Mucosa of rectum (tissue), 2 donors: ENCODE results near the gene EPS8.

Experiments
- H3K27ac ChIP-seq, 2 donors: one replicate each; pipeline ENCODE4 v1.7.0; 2013; ENCODE audit warnings: inconsistent platforms in 2 of 2, low read depth in 2 of 2, low read length in 2 of 2
- H3K27me3 ChIP-seq, 2 donors: one replicate each; pipeline ENCODE4 v1.7.0; 2013; ENCODE audit warnings: low read length in 2 of 2; ENCODE audit not compliant: control insufficient read depth in 2 of 2, insufficient read depth in 2 of 2
- H3K36me3 ChIP-seq, 2 donors: one replicate each; pipeline ENCODE4 v1.7.0; 2013; ENCODE audit warnings: low read length in 2 of 2; ENCODE audit not compliant: control insufficient read depth in 2 of 2, insufficient read depth in 2 of 2
- H3K4me1 ChIP-seq, 2 donors: one replicate each; pipeline ENCODE4 v1.7.0; 2013; ENCODE audit warnings: low read length in 2 of 2, mild to moderate bottlenecking in 1 of 2; ENCODE audit not compliant: control insufficient read depth in 2 of 2, insufficient read depth in 2 of 2
- H3K4me3 ChIP-seq, 2 donors: one replicate each; pipeline ENCODE4 v1.7.0; 2013; ENCODE audit warnings: low read length in 2 of 2
- H3K9ac ChIP-seq, 2 donors: one replicate each; pipeline ENCODE4 v1.7.0; 2013; ENCODE audit warnings: low read length in 2 of 2, low read depth in 1 of 2, mild to moderate bottlenecking in 1 of 2
- H3K9me3 ChIP-seq, 2 donors: one replicate each; pipeline ENCODE4 v1.7.0; 2013; ENCODE audit warnings: low read length in 2 of 2; ENCODE audit not compliant: control insufficient read depth in 2 of 2
- donor health status: healthy.
- donor health status: Normal muscosa, but diverticular disease.

Gene EPS8

DNA sequence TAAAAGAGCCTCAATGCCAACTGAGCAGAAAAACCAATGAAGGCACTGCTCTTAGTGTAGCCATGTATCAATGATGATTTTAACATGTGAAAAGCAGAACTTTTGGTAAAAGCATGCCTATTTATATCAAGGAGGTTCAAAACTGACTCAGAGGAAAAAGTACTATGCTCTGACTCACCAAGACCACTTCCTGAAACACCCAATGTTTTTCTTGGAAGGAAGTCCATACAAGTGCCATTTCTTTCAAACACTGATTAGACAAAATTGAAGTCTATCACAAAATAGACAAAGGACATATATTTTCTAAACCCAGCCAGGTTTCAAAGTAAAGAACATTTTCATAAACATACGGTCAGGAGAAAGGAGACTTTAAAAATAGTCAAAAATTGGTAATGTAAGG lies 88.6 kb downstream of the EPS8 start:
- H3K36me3 ChIP-seq, result no peaks in the 10 kb centered on the region
- H3K4me1 ChIP-seq, result peaks cover 7 to 29% of the 10 kb centered on the region in 2 donors
- H3K4me3 ChIP-seq, result no peak overlapping the region
- H3K9ac ChIP-seq, result no peak overlapping the region
- peak overlapping the region; percentile 7 to 40 for H3K27ac ChIP-seq
- no peaks in the 10 kb centered on the region for H3K27me3 ChIP-seq
- H3K9me3 ChIP-seq, result no peaks in the 10 kb centered on the region

DNA sequence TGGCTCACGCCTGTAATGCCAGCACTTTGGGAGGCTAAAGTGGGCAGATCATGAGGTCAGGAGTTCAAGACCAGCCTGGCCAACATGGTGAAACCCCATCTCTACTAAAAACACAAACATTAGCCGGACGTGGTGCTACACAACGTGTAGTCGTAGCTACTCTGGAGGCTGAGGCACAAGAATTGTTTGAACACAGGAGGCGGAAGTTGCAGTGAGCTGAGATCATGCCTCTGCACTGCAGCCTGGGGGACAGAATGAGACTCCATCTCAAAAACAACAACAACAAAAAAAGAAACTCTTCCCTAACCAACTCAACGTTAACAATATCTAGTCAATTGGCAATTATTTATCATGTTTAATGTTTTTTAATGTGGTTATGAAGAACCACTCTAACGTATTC lies 89.3 kb downstream of the EPS8 start:
- H3K4me1 ChIP-seq, result peaks cover 7 to 27% of the 10 kb centered on the region in 2 donors
- no peaks in the 10 kb centered on the region for H3K36me3 ChIP-seq
- H3K4me3 ChIP-seq, result no peak overlapping the region
- no peaks in the 10 kb centered on the region for H3K9me3 ChIP-seq
- H3K9ac ChIP-seq, result no peak overlapping the region
- peak overlapping the region; percentile 0 to 59 for H3K27ac ChIP-seq
- H3K27me3 ChIP-seq, result no peaks in the 10 kb centered on the region

DNA sequence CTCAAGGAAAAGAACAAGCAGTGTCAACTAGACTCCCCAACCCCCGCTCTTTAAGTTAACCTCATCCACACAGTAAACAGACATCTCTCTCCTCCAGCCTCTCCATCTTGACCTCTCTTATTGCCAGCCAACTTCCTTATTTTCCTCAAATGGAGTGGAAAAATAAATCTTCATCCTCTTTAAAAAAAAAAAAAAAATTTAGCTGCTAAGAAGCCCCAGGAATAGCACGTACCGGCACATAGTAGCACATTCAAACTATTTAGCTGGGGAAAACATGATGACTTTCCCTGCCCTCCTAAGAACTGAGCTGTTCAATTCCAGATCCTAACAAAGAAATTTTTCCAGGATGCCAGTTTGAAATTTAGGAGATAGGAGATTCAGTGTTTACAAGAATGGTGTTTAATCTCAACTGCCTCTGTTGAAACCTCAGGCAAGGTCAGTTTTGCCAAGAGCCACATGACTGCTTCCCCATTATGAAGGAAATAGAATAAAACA lies 90.8 kb downstream of the EPS8 start:
- peak overlapping the region; percentile 65 to 67 for H3K27ac ChIP-seq
- no peaks in the 10 kb centered on the region for H3K36me3 ChIP-seq
- peak overlapping the region in 1 of 2 donors; percentile 12 for H3K9ac ChIP-seq
- no peaks in the 10 kb centered on the region for H3K9me3 ChIP-seq
- peaks cover 7 to 27% of the 10 kb centered on the region in 2 donors for H3K4me1 ChIP-seq
- H3K4me3 ChIP-seq, result peak overlapping the region in 1 of 2 donors; percentile 4
- no peaks in the 10 kb centered on the region for H3K27me3 ChIP-seq

DNA sequence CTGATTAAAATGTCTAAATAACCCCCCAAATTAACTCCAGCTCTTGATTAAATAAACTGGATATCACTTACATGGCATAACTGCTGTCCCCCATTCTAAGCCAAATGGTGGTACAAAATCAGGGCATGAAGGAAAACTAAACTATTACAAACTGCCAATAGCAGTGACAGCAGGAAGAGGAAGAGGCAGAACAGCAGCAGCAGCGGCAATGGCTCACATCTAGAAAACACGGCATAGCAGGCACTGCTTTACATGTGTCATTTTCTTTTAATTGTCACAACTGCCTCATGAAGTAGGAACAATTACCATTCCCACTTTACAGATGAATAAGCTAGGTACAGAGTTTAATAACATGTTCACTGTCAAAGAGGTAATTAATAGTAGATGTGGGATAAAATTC lies 92.0 kb downstream of the EPS8 start:
- Histone ChIP-seq H3K36me3 (no peaks in the 10 kb centered on the region), H3K4me3 (no peak overlapping the region), H3K9me3 (no peaks in the 10 kb centered on the region), H3K9ac (no peak overlapping the region), H3K27ac (peak overlapping the region in 1 of 2 donors; percentile 32), H3K4me1 (peaks cover 12 to 32% of the 10 kb centered on the region in 2 donors), H3K27me3 (no peaks in the 10 kb centered on the region)

DNA sequence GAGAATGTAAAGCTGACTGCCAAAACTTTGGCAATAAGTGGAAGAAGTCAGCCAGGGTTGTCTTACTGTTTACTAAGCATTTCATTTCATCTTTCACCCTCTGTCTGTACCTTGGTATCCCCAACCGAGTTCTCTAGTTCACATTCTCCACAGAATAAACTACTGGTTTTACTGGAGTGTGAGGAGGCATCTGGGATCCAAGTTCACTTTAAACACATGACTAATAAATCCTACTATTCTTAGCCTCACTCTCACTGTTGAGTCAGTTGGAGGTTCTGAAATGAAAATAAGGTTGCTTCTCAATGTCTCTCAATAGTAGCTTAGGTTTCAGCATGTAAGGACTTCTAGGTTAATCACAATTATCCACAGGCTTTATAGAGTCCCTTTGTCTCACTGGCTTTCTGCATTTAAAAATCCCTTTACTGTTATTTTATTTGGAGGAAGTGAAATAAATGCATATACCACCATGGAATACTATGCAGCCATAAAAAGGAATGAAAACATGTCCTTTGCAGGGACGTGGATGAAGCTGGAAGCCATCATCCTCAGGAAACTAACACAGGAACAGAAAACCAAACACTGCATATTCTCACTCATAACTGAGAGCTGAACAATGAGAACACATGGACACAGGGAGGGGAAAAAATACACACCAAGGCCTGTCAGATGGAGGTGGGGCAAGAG lies 95.8 kb downstream of the EPS8 start:
- no peaks in the 10 kb centered on the region for H3K9me3 ChIP-seq

DNA sequence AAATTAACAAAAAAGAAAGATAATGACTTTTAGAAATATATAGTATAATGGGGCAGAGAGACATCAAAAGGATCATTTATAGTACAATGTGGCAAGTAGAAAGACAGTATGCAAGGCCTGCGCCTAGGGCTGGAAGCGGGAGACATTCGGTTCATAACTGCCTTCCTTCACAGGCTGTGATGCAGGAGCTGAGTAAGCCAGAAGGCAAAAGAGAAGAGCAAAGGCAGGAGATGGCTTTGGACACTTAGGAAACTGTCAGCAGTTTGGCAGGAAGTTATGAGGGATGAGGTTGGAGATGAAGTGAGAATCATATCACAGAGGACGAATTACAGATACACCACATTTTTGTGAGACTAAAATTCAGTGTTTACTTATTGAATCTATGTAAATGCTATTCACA lies 97.8 kb downstream of the EPS8 start:
- no peaks in the 10 kb centered on the region for H3K9me3 ChIP-seq
- no peaks in the 10 kb centered on the region for H3K27me3 ChIP-seq
- H3K36me3 ChIP-seq, result no peaks in the 10 kb centered on the region
- H3K9ac ChIP-seq, result no peak overlapping the region
- peak overlapping the region; percentile 25 to 29 for H3K27ac ChIP-seq
- H3K4me1 ChIP-seq, result peaks cover 34 to 42% of the 10 kb centered on the region in 2 donors
- no peak overlapping the region for H3K4me3 ChIP-seq

More for the DNA sequence above, 95.8 kb downstream of the EPS8 start:
- Histone ChIP-seq H3K4me3 (no peak overlapping the region), H3K27ac (peak overlapping the region; percentile 1 to 48), H3K9ac (no peak overlapping the region), H3K4me1 (peaks cover 27 to 52% of the 10 kb centered on the region in 2 donors), H3K27me3 (no peaks in the 10 kb centered on the region), H3K36me3 (no peaks in the 10 kb centered on the region)

DNA sequence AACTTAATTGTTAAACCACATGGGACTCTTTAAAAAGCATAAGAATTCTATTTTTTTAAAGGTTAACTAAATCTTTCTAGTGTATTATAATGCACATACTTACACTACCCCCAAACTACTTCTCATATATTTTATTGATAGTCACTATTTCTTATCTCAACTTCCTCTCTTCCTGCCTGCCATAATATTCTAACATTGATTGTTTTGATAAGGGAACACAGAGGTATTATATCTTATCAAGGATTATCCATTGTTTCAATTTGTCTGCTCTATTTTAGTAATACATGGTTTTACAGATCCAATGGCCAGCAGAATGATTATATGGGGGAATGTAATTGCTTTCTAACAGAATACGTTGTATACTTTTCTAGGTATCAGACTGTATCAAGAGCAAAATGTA lies 98.9 kb downstream of the EPS8 start:
- peak overlapping the region in 1 of 2 donors; percentile 37 for H3K9ac ChIP-seq
- peaks cover 34 to 42% of the 10 kb centered on the region in 2 donors for H3K4me1 ChIP-seq
- no peaks in the 10 kb centered on the region for H3K27me3 ChIP-seq
- no peaks in the 10 kb centered on the region for H3K9me3 ChIP-seq
- H3K36me3 ChIP-seq, result no peaks in the 10 kb centered on the region
- peak overlapping the region in 1 of 2 donors; percentile 4 for H3K4me3 ChIP-seq
- peak overlapping the region; percentile 70 to 82 for H3K27ac ChIP-seq

DNA sequence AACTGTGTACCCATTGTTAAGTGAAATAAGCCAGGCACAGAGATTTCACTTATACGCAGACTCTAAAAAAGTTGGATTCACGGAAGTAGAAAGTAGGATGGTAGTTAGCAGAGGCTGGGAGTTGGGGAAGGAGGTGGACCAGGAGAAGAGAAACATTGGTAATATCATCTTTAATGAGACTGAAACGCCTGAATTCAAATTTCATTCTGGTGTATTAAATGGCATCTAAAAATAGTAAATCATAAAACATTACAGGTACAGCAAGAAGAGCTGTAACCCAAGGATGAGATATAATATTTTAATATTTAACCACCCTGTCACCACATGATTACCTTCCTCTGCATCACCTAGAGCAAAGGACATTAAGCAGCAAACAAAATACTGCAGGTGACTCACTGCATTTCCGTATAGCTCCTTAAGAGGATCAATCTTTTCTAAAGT lies 99.4 kb downstream of the EPS8 start:
- Histone ChIP-seq H3K4me1 (peaks cover 34 to 42% of the 10 kb centered on the region in 2 donors), H3K9me3 (no peaks in the 10 kb centered on the region), H3K27me3 (no peaks in the 10 kb centered on the region), H3K4me3 (peak overlapping the region; percentile 17 to 33), H3K9ac (peak overlapping the region in 1 of 2 donors; percentile 37), H3K27ac (peak overlapping the region; percentile 70 to 82), H3K36me3 (no peaks in the 10 kb centered on the region)

DNA sequence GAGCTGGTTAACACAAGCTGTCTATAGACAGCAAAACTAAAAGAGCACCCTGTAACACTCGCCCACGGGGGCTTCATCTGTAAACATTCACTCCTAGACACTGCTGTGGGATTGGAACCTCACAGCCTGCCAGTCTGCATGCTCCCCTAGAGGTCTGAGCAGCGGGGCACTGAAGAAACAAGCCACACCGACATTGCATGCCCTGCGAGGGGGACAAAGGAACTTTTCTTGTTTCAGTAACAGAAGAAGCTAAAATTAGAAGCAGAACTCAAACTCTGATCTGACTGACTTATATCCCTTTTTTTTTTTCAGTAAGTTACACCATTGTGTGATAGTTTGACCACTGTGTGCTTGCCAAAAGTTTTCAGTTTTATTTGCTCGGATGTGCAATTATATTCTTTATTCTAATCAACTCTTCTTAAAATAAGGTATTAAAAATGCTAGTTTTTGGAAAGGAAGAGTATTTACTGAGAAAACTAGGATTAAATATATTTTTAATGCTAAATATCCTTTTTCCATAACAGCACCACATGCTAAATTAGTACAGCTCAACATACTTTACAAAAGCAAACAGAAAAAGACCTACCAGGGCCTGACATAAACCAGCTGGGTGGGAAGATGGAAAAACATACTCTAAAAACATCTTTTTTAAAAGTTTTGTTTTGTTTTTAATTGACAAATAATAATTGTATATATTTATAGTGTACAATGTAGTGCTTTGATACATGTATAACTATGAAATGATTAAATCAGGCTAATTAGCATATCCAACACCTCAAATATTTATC lies 100.2 kb downstream of the EPS8 start:
- no peaks in the 10 kb centered on the region for H3K27me3 ChIP-seq
- no peaks in the 10 kb centered on the region for H3K36me3 ChIP-seq
- H3K9ac ChIP-seq, result peak overlapping the region in 1 of 2 donors; percentile 37
- H3K27ac ChIP-seq, result peak overlapping the region; percentile 70 to 82
- peaks cover 34 to 42% of the 10 kb centered on the region in 2 donors for H3K4me1 ChIP-seq
- H3K9me3 ChIP-seq, result no peaks in the 10 kb centered on the region
- H3K4me3 ChIP-seq, result peak overlapping the region; percentile 24 to 47

DNA sequence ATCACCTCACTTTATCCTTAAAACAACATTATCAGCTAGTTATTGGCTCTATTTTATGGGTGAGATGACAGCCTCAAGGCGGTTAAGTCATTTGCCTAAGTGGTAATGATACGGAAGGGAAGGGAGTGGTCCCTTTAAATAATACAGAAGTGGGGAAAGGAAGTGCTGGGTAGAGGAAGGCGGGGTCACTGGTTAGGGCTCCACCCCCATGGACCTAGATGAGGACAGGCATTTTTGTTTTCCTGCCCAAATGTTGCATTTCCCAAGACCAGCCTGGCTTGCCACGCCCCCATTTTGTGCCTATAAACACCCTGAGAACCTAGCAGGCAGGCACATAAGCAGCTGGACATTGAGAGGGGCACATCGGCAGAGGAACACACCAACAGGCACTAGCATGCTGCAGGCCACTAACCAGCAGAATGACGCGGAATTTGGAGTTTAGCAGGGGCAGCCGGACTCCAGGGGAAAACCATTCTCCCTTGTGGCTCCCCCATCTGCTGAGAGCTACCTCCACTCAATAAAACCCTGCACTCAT lies 100.9 kb downstream of the EPS8 start:
- no peaks in the 10 kb centered on the region for H3K36me3 ChIP-seq
- no peaks in the 10 kb centered on the region for H3K9me3 ChIP-seq
- peaks cover 34 to 42% of the 10 kb centered on the region in 2 donors for H3K4me1 ChIP-seq
- peak overlapping the region; percentile 60 to 82 for H3K27ac ChIP-seq
- H3K9ac ChIP-seq, result peak overlapping the region in 1 of 2 donors; percentile 33
- peak overlapping the region; percentile 24 to 47 for H3K4me3 ChIP-seq
- no peaks in the 10 kb centered on the region for H3K27me3 ChIP-seq
